Measurements from ENCODE around the gene CLEC2L. TPM values are rescaled to one million over a fixed set of nuclear protein-coding genes. Genes with fewer than 3 reads are reported as not detected.
"Not testable (repeated sequence)": the region's sequence is repeated elsewhere in the genome, so short reads cannot be mapped to it uniquely, and the experiment has no call there.

The CLEC2L gene
- polyA plus RNA-seq, 1 donor (not counting 4 experiments of a cell fraction or from before 2014, with no cell fraction given), result not detected

DNA sequence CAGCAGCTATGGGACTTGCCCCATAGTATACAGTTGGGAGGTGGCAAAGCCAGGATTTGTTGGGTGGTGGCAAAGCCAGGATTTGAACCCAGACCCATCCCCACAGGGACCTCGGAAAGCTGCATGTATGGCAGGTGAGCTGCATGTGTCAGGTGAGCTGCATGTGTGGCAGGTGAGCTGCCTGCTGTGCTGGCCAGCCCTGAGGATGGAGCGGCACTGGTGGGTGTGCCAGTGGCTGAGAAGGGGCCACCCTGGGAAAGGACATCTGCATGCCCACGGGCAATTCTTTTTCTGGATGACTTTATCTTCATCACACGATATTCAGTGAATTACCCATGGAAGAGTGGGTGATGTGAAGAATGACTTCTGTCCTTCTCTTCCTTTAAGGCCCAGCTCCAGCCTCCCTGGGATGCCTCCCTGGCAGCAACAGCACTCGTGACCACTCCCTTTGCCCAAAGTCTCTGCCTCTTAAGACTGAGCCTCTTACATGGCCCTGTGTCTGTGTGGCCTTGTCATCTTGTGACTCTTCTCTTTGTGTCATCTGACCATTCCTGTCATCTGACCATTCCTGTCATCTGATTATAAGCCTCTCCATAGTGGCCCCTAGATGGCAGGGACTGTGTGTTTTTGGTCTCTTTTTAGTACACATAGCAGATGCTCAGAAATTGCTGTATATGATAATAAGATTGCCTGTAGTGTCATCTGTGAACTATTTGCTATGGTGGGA, 25.0 kb downstream of the CLEC2L start:
- H3K36me3 ChIP-seq (ENCODE audit: control insufficient read depth in 2 of 2, extremely low read depth in 1 of 2, insufficient read depth in 2 of 2, low read length in 2 of 2), result no peaks in the 10 kb centered on the region
- dilution Hi-C loops (cut with MboI; ENCODE audit: extremely low pct_ligation_motif_present, low sequenced_read_pairs), result no loop called here
- H3K4me2 ChIP-seq (ENCODE audit: control insufficient read depth, extremely low read depth, insufficient read depth, low read depth, low read length), result no peak overlapping the region
- no peak overlapping the region for H3K9ac ChIP-seq (ENCODE audit: control insufficient read depth, extremely low read depth, insufficient read depth, low read length)
- no peak overlapping the region for H2AFZ ChIP-seq (ENCODE audit: control insufficient read depth, low read length)
- FAIRE-seq (no peak), DNase-seq (ENCODE audit: low read depth, low spot score) (no peak)
- H3K27ac ChIP-seq (ENCODE audit: control insufficient read depth, insufficient read depth, low read length), result no peak overlapping the region
- no peaks in the 10 kb centered on the region for H3K27me3 ChIP-seq (ENCODE audit: control insufficient read depth, extremely low read depth, insufficient read depth, low read length)
- no peak overlapping the region for H3K4me3 ChIP-seq (ENCODE audit: control insufficient read depth in 2 of 3, extremely low read depth in 1 of 3, insufficient read depth in 2 of 3, low read depth in 1 of 3, low read length in 3 of 3)
- TF ChIP-seq EZH2 (IDR thresholded peaks at IDR 0.05; ENCODE audit: low read length), result no peak
- TF ChIP-seq, protein P1, sequence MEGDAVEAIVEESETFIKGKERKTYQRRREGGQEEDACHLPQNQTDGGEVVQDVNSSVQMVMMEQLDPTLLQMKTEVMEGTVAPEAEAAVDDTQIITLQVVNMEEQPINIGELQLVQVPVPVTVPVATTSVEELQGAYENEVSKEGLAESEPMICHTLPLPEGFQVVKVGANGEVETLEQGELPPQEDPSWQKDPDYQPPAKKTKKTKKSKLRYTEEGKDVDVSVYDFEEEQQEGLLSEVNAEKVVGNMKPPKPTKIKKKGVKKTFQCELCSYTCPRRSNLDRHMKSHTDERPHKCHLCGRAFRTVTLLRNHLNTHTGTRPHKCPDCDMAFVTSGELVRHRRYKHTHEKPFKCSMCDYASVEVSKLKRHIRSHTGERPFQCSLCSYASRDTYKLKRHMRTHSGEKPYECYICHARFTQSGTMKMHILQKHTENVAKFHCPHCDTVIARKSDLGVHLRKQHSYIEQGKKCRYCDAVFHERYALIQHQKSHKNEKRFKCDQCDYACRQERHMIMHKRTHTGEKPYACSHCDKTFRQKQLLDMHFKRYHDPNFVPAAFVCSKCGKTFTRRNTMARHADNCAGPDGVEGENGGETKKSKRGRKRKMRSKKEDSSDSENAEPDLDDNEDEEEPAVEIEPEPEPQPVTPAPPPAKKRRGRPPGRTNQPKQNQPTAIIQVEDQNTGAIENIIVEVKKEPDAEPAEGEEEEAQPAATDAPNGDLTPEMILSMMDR (optimal IDR thresholded peaks at IDR 0.05 in 1 of 3, IDR thresholded peaks at IDR 0.05 in 1 of 3, conservative IDR thresholded peaks at IDR 0.05 in 1 of 3; ENCODE audit: extremely low read depth in 1 of 3, insufficient read depth in 2 of 3, low read length in 3 of 3), result no peak
- H3K4me1 ChIP-seq (ENCODE audit: control insufficient read depth, extremely low read depth, insufficient read depth, low read length), result no peaks in the 10 kb centered on the region
- no peaks in the 10 kb centered on the region for H3K79me2 ChIP-seq (ENCODE audit: control insufficient read depth, insufficient read depth, low read length)
- no peaks in the 10 kb centered on the region for H3K9me3 ChIP-seq (ENCODE audit: control insufficient read depth, low read depth, low read length)
- H3K9me1 ChIP-seq (ENCODE audit: control insufficient read depth, extremely low read depth, insufficient read depth, low read length), result no peaks in the 10 kb centered on the region
- no peaks in the 10 kb centered on the region for H4K20me1 ChIP-seq (ENCODE audit: control insufficient read depth, extremely low read depth, insufficient read depth, low read length)

DNA sequence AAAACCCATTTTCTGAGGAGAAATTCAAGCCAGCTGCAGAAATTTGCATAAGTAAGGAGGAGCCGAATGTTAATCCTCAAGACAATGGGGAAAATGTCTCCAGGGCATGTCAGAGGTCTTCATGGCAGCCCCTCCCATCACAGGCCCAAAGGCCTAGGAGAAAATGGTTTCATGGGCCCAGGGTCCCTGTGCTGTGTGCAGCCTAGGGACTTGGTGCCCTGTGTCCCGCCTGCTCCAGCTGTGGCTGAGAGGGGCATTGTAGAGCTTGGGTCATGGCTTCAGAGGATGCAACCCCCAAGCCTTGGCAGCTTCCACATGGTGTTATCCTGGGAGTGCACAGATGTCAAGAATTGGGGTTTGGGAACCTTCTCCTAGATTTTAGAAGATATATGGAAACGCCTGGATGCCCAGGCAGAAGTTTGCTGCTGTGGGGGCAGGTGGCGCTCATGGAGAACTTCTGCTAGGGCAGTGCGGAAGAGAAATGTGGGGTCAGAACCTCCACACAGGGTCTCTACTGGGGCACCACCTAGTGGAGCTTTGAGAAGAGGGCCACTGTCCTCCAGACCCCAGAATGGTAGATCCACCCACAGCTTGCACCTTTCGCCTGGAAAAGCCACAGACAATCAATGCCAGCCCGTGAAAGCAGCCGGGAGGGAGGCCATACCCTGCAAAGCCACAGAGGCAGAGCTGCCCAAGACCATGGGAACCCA, 30.7 kb downstream of the CLEC2L start:
- H3K4me3 ChIP-seq (ENCODE audit: control insufficient read depth in 2 of 3, extremely low read depth in 1 of 3, insufficient read depth in 2 of 3, low read depth in 1 of 3, low read length in 3 of 3); H3K4me1 ChIP-seq (ENCODE audit: control insufficient read depth, extremely low read depth, insufficient read depth, low read length); H3K27me3 ChIP-seq (ENCODE audit: control insufficient read depth, extremely low read depth, insufficient read depth, low read length); H4K20me1 ChIP-seq (ENCODE audit: control insufficient read depth, extremely low read depth, insufficient read depth, low read length); H3K36me3 ChIP-seq (ENCODE audit: control insufficient read depth in 2 of 2, extremely low read depth in 1 of 2, insufficient read depth in 2 of 2, low read length in 2 of 2); FAIRE-seq; H3K4me2 ChIP-seq (ENCODE audit: control insufficient read depth, extremely low read depth, insufficient read depth, low read depth, low read length); H3K9ac ChIP-seq (ENCODE audit: control insufficient read depth, extremely low read depth, insufficient read depth, low read length); DNase-seq (ENCODE audit: low read depth, low spot score); H3K9me1 ChIP-seq (ENCODE audit: control insufficient read depth, extremely low read depth, insufficient read depth, low read length); dilution Hi-C loops (cut with MboI; ENCODE audit: extremely low pct_ligation_motif_present, low sequenced_read_pairs); H2AFZ ChIP-seq (ENCODE audit: control insufficient read depth, low read length); H3K27ac ChIP-seq (ENCODE audit: control insufficient read depth, insufficient read depth, low read length); H3K79me2 ChIP-seq (ENCODE audit: control insufficient read depth, insufficient read depth, low read length); H3K9me3 ChIP-seq (ENCODE audit: control insufficient read depth, low read depth, low read length): not testable (repeated sequence)

Data from keratinocyte (primary cell).